Vagina (tissue), 2 donors: ENCODE data around the gene FBXO48. TPM values are rescaled to one million over a fixed set of nuclear protein-coding genes. Genes with fewer than 3 reads are reported as not detected.

Source experiments
- DNase-seq, 2 donors: peaks; one replicate each; pipeline ENCODE4 v3.0.0-alpha.2; 2017; ENCODE audit errors: extremely low spot score in 2 of 2
- H3K27ac ChIP-seq: fragments of 200-600 bp; sonication (generic); one replicate; pipeline ENCODE4 v1.5.1; 2019
- H3K27me3 ChIP-seq: fragments of 200-600 bp; sonication (generic); one replicate; pipeline ENCODE4 v1.5.1; 2019
- H3K36me3 ChIP-seq, 2 donors: fragments of 200-600 bp; sonication (generic); one replicate each; pipeline ENCODE4 v1.5.1; 2017 to 2019
- H3K4me1 ChIP-seq: fragments of 200-600 bp; sonication (generic); one replicate; pipeline ENCODE4 v1.5.1; 2019
- H3K4me3 ChIP-seq, 2 donors: fragments of 200-600 bp; sonication (generic); 1 replicate in 1 of 2; 2 replicates in 1 of 2; pipeline ENCODE4 v1.5.1; 2016 to 2019
- H3K9me3 ChIP-seq: fragments of 200-600 bp; sonication (generic); one replicate; pipeline ENCODE4 v1.5.1; 2019
- POLR2A ChIP-seq, 2 donors: fragments of 450-650 bp; IDR thresholded peaks; one replicate each; pipeline ENCODE4 v1.6.1; 2017; ENCODE audit warnings: antibody characterized with exemption in 2 of 2, mild to moderate bottlenecking in 2 of 2, moderate library complexity in 2 of 2
- POLR2AphosphoS5 ChIP-seq, 2 donors: sonication (generic); formaldehyde crosslinking; IDR thresholded peaks; one replicate each; pipeline ENCODE4 v1.9.0; 2017; ENCODE audit warnings: antibody characterized with exemption in 2 of 2, mild to moderate bottlenecking in 2 of 2, low read depth in 1 of 2; ENCODE audit not compliant: insufficient read depth in 1 of 2
- intact Hi-C: fragments of 100-400 bp; cut with DNase I; formaldehyde crosslinking; loops from one replicate; pipeline ENCODE4 v1.15.1; 2023
- total RNA-seq: library from RNA; depleted of rRNA; stranded (reverse); fragments of >200 nt; gene quantifications from one replicate; pipeline ENCODE4 v1.2.3, GENCODE V29; 2016
- TF ChIP-seq, protein P1 (sequence below), 3 experiments: fragments of 450-650 bp in 2 of 3; fragments of 200-600 bp in 1 of 3; sonication (generic) in 1 of 3; IDR thresholded peaks; one replicate each; pipeline ENCODE4 v1.5.1; 2017 to 2019; ENCODE audit warnings: antibody characterized with exemption in 3 of 3, mild to moderate bottlenecking in 2 of 3, moderate library complexity in 2 of 3

The FBXO48 gene
- total RNA-seq, 1 donor from 2014 or later, result 1.2 TPM

DNA sequence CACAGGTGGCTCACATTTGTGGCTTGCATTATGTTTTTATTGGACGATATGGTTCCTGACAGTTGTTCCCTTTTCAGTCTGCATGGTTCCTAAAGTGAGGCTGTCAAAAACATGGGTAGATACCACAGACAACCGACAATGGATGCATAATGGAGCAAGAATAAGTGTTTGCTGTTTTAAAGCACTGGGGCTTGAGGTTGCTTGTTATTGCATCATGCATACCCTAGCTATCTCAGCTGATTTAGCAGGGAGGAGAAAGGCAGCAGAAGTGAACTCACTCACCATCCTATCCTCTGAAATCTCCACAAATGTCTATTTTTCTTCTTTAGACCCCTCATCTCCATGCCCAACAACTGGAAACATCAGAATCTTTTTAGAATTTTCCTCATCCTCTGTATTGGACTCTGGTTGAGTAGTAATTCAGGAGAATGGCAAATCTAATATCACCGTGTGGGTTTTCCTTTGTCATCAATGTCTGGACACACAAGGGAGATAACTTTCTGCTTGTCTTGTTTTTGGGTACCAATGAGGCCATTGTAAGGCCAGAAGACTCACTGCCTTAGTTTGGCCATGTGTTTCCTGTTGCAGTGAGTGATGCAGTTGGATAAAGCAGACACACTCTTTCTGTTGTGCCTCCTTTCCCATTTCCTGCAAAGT lies 46.7 kb downstream of the FBXO48 start:
- intact Hi-C loops, result no loop called here
- TF ChIP-seq, protein P1, sequence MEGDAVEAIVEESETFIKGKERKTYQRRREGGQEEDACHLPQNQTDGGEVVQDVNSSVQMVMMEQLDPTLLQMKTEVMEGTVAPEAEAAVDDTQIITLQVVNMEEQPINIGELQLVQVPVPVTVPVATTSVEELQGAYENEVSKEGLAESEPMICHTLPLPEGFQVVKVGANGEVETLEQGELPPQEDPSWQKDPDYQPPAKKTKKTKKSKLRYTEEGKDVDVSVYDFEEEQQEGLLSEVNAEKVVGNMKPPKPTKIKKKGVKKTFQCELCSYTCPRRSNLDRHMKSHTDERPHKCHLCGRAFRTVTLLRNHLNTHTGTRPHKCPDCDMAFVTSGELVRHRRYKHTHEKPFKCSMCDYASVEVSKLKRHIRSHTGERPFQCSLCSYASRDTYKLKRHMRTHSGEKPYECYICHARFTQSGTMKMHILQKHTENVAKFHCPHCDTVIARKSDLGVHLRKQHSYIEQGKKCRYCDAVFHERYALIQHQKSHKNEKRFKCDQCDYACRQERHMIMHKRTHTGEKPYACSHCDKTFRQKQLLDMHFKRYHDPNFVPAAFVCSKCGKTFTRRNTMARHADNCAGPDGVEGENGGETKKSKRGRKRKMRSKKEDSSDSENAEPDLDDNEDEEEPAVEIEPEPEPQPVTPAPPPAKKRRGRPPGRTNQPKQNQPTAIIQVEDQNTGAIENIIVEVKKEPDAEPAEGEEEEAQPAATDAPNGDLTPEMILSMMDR (IDR thresholded peaks at IDR 0.05), result no peak
- TF ChIP-seq POLR2A (IDR thresholded peaks at IDR 0.05), result no peak
- no peak for TF ChIP-seq POLR2AphosphoS5 (IDR thresholded peaks at IDR 0.05; ENCODE audit: insufficient read depth in 1 of 2, low read depth in 1 of 2)
- Histone ChIP-seq H3K27me3 (no peaks in the 10 kb centered on the region), H3K4me1 (no peaks in the 10 kb centered on the region), H3K36me3 (no peaks in the 10 kb centered on the region), H3K9me3 (no peaks in the 10 kb centered on the region), H3K27ac (no peak overlapping the region), H3K4me3 (no peak overlapping the region)
- DNase-seq, result no peak

DNA sequence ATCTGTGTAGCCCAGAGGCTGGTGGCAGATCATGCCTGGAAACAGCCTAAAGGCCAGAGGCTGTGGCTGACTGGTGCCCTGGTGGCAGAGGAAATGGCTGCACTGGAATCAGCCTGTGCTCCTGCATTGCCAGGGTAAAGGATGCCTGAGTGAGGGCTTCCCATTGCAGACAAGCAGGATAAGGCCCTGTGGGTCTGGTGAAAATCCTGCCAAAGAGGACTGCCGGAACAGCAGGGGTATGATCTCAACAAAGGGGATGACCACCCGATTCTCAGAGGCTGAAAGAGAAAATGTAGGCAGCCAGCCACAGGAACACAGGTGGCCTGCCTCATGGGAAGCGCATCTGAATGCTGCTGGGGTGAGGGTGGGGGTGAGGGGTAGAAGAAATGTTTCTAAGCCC lies 48.2 kb downstream of the FBXO48 start:
- Histone ChIP-seq H3K27ac (no peak overlapping the region), H3K27me3 (no peaks in the 10 kb centered on the region), H3K36me3 (no peaks in the 10 kb centered on the region), H3K9me3 (no peaks in the 10 kb centered on the region), H3K4me1 (no peaks in the 10 kb centered on the region), H3K4me3 (no peak overlapping the region)
- TF ChIP-seq POLR2AphosphoS5 (IDR thresholded peaks at IDR 0.05; ENCODE audit: insufficient read depth in 1 of 2, low read depth in 1 of 2) (no peak), POLR2A (IDR thresholded peaks at IDR 0.05) (no peak)
- TF ChIP-seq, protein P1 (IDR thresholded peaks at IDR 0.05), result no peak
- no peak for DNase-seq
- intact Hi-C loops, result no loop called here

DNA sequence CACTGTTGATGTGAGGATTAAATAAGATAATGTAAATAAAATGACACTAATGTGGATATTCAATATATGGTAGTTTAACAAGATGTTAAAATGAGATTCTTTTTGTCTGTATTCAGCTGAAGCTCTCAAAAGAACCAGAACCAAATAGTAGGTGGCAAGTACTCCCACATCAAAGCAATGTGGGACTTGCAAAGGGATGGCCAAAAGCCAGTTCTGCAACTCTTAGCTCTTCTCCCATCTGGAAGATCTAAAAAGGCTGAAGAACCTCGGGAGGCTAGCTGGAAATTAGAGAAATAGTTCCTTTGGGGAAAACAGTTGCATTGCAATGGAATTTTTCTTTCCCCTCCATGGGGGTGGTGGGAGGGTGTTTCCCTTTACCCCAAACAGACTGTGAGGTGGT lies 48.7 kb downstream of the FBXO48 start:
- no peak overlapping the region for H3K27ac ChIP-seq
- DNase-seq, result no peak
- H3K9me3 ChIP-seq, result no peaks in the 10 kb centered on the region
- H3K27me3 ChIP-seq, result no peaks in the 10 kb centered on the region
- no peak overlapping the region for H3K4me3 ChIP-seq
- H3K4me1 ChIP-seq, result no peaks in the 10 kb centered on the region
- H3K36me3 ChIP-seq, result no peaks in the 10 kb centered on the region
- intact Hi-C loops, result no loop called here
- TF ChIP-seq, protein P1 (IDR thresholded peaks at IDR 0.05), result no peak
- TF ChIP-seq POLR2A (IDR thresholded peaks at IDR 0.05) (no peak), POLR2AphosphoS5 (IDR thresholded peaks at IDR 0.05; ENCODE audit: insufficient read depth in 1 of 2, low read depth in 1 of 2) (no peak)

GRCh38 chr2:68417926-68418325 lies 49.2 kb downstream of the FBXO48 start:
- H3K36me3 ChIP-seq, result no peaks in the 10 kb centered on the region
- H3K4me1 ChIP-seq, result no peaks in the 10 kb centered on the region
- H3K9me3 ChIP-seq, result no peaks in the 10 kb centered on the region
- intact Hi-C loops, result no loop called here
- no peak overlapping the region for H3K27ac ChIP-seq
- H3K4me3 ChIP-seq, result no peak overlapping the region
- H3K27me3 ChIP-seq, result no peaks in the 10 kb centered on the region
- DNase-seq, result no peak
- TF ChIP-seq, protein P1 (IDR thresholded peaks at IDR 0.05), result no peak
- TF ChIP-seq POLR2AphosphoS5 (IDR thresholded peaks at IDR 0.05; ENCODE audit: insufficient read depth in 1 of 2, low read depth in 1 of 2) (no peak), POLR2A (IDR thresholded peaks at IDR 0.05) (no peak)

GRCh38 chr2:68416081-68416675 lies 50.9 kb downstream of the FBXO48 start:
- H3K27me3 ChIP-seq, result no peaks in the 10 kb centered on the region
- H3K36me3 ChIP-seq, result no peaks in the 10 kb centered on the region
- no peak overlapping the region for H3K4me3 ChIP-seq
- H3K27ac ChIP-seq, result no peak overlapping the region
- no peak for TF ChIP-seq POLR2A (IDR thresholded peaks at IDR 0.05)
- TF ChIP-seq, protein P1 (IDR thresholded peaks at IDR 0.05), result no peak
- no peak for TF ChIP-seq POLR2AphosphoS5 (IDR thresholded peaks at IDR 0.05; ENCODE audit: insufficient read depth in 1 of 2, low read depth in 1 of 2)
- H3K9me3 ChIP-seq, result no peaks in the 10 kb centered on the region
- no peaks in the 10 kb centered on the region for H3K4me1 ChIP-seq
- no peak for DNase-seq
- intact Hi-C loops, result no loop called here
